Caco-2 (cell line): Measurements from ENCODE around the gene SLC17A7. TPM values are rescaled to one million over a fixed set of nuclear protein-coding genes. Genes with fewer than 3 reads are reported as not detected.

Experiments
- Bru-seq: library from RNA; stranded (reverse); fragments of 400-500 nt; gene quantifications from one replicate; lab custom pipeline; 2021; lab: Mats Ljungman, UMichigan
- BruChase-seq, 2 experiments: library from RNA; stranded (reverse); fragments of 400-500 nt; gene quantifications; one replicate each; lab custom pipeline; 2021; lab: Mats Ljungman, UMichigan
- BruUV-seq: library from RNA; stranded (reverse); fragments of 400-500 nt; replicated peaks from 2 replicates; lab custom pipeline; 2021; lab: Mats Ljungman, UMichigan
- CTCF ChIA-PET: fragments of 300-600 bp; sonication (Branson Sonifier 250); formaldehyde crosslinking; loops from one replicate; lab custom pipeline; 2022; ENCODE audit warnings: antibody characterized with exemption; lab: Charles Lee
- POLR2A ChIA-PET: fragments of 300-600 bp; sonication (Branson Sonifier 250); formaldehyde crosslinking; loops from one replicate; lab custom pipeline; 2022; ENCODE audit warnings: antibody characterized with exemption; lab: Charles Lee
- DNase-seq, 2 experiments: peaks; one replicate each; pipeline versions ENCODE4 v3.0.0 to v3.0.0-alpha.2; 2020 to 2022
- H3K27me3 ChIP-seq: replicated peaks from 2 replicates; pipeline ENCODE4 v1.6.0; 2011; ENCODE audit warnings: low read length; ENCODE audit not compliant: control insufficient read depth, insufficient read depth
- H3K36me3 ChIP-seq: 2 replicates; pipeline ENCODE4 v1.5.1; 2011; ENCODE audit warnings: low read length; ENCODE audit not compliant: control insufficient read depth, insufficient read depth
- H3K4me1 ChIP-seq: fragments of 250-450 bp; sonication (Bioruptor Pico); 2 replicates; pipeline ENCODE4 v1.5.1; 2020; ENCODE audit warnings: mild to moderate bottlenecking
- H3K4me3 ChIP-seq: 2 replicates; pipeline ENCODE4 v1.5.1; 2011; ENCODE audit warnings: low read depth, mild to moderate bottlenecking, control low read depth, low read length
- H3K9me3 ChIP-seq: fragments of 250-450 bp; sonication (Bioruptor Pico); 2 replicates; pipeline ENCODE4 v1.5.1; 2020; ENCODE audit warnings: mild to moderate bottlenecking, moderate library complexity
- H3K27ac Mint-ChIP-seq: one replicate; pipeline ENCODE4 v1.8.0; 2022; ENCODE audit warnings: mixed read lengths; ENCODE audit not compliant: unreplicated experiment
- H3K27me3 Mint-ChIP-seq: one replicate; pipeline ENCODE4 v1.8.0; 2022; ENCODE audit warnings: mixed read lengths; ENCODE audit not compliant: insufficient read depth, unreplicated experiment
- H3K36me3 Mint-ChIP-seq: one replicate; pipeline ENCODE4 v1.8.0; 2022; ENCODE audit warnings: mild to moderate bottlenecking, mixed read lengths; ENCODE audit not compliant: insufficient read depth, unreplicated experiment
- H3K4me1 Mint-ChIP-seq: one replicate; pipeline ENCODE4 v1.8.0; 2022; ENCODE audit warnings: low read depth, mixed read lengths; ENCODE audit not compliant: unreplicated experiment
- H3K4me3 Mint-ChIP-seq: one replicate; pipeline ENCODE4 v1.8.0; 2022; ENCODE audit warnings: mild to moderate bottlenecking, moderate library complexity, mixed read lengths; ENCODE audit not compliant: unreplicated experiment
- H3K9me3 Mint-ChIP-seq: one replicate; pipeline ENCODE4 v1.8.0; 2022; ENCODE audit warnings: mixed read lengths; ENCODE audit not compliant: unreplicated experiment
- CTCF ChIP-seq, 2 experiments: fragments of 200-600 bp in 1 of 2; IDR thresholded peaks; 1 replicate in 1 of 2; 2 replicates in 1 of 2; pipeline versions ENCODE4 v1.5.1 to v1.8.0; 2011 to 2022; ENCODE audit warnings: antibody characterized with exemption in 1 of 2, control low read depth in 1 of 2, inconsistent platforms in 1 of 2, low read depth in 1 of 2, low read length in 1 of 2, mild to moderate bottlenecking in 1 of 2, moderate library complexity in 1 of 2; ENCODE audit not compliant: insufficient read depth in 1 of 2, severe bottlenecking in 1 of 2, unreplicated experiment in 1 of 2
- intact Hi-C: fragments of 100-400 bp; cut with micrococcal nuclease; formaldehyde crosslinking; loops from one replicate; pipeline ENCODE4 v1.10.0; 2022; ENCODE audit not compliant: unreplicated experiment
- long read RNA-seq: library from polyadenylated mRNA; stranded (forward); transcript quantifications from one replicate; pipeline ENCODE4 v2.0.0, GENCODE V29; 2022
- total RNA-seq: library from RNA; stranded (reverse); gene quantifications from 2 replicates; pipeline ENCODE4 v1.2.3, GENCODE V29; 2022

Gene SLC17A7
- total RNA-seq (0.21 and 0.36 TPM in 2 replicates), Bru-seq, nascent RNA (percentile 14 among the genes with signal in this experiment), BruChase-seq, experiment 1, labeled RNA remaining after a 2-hour chase (percentile 24 among the genes with signal in this experiment), BruChase-seq, experiment 2, labeled RNA remaining after a 6-hour chase (percentile 26 among the genes with signal in this experiment)
- long read RNA-seq, result 0 reads

DNA sequence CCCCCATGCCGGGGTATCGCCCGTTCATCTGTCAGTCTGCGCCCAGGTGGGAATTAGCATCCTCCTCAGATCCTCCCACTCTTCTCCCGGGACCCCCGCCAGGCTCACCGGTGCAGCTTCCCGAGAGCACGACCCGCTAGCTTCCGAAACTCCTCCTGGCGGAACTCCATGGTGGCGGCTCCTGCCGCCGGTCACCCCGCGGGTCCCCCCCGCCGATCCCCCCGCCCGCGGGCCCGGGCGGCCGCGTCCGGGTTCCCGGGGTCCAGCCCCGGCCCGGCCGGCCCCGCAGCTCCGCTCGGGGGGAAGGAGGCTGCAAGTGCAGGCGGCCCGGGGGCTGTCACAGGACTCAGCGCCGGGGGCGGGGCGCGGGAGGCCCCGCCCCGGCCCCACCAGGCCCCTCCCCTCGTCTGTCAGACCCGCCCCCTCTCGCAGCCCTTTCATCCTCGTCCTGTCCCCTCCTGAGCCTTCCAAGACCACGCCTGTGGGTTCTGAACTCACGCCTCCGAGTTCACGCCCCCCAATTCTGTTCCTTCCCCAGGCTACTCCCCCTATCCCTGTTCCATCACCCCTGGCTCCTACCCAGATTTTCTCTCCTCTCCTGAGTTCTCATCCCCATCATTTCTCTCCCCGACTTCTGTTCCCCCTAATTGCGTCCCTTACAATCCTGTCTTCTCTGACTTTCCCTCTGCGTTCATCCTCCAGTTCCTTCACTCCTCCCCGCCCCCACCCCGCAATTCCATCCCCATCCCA, at the start of gene SLC17A7:
Gene SLC17A7 (minus strand): TSS at position 318 of the 750 bp plus-strand sequence. CDS start 148 bp downstream, at position 170.
- Histone ChIP-seq H3K27me3 (peaks cover 6% of the 10 kb centered on the region), H3K4me1 (0 out of 2 replicates have a peak, but pooled peaks cover 3% of the 10 kb centered on the region), H3K36me3 (no peaks in the 10 kb centered on the region), H3K9me3 (no peaks in the 10 kb centered on the region), H3K4me3 (peak within 1 kb of the TSS; percentile 65)
- DNase-seq, result peak in 1 of 2 experiments; percentile 43
- H3K27ac Mint-ChIP-seq, result peak within 1 kb of the TSS; percentile 46
- no peak for TF ChIP-seq CTCF (IDR thresholded peaks at IDR 0.05; ENCODE audit: insufficient read depth in 1 of 2, low read depth in 1 of 2, low read length in 1 of 2, severe bottlenecking in 1 of 2, unreplicated experiment in 1 of 2)
- intact Hi-C loops, result no loop called here
- POLR2A ChIA-PET, result no interaction called here
- H3K36me3 Mint-ChIP-seq, result peaks cover 13% of the 10 kb centered on the region
- H3K27me3 Mint-ChIP-seq, result peaks cover 45% of the 10 kb centered on the region
- BruUV-seq, result no TSS peak
- peaks cover 8% of the 10 kb centered on the region for H3K9me3 Mint-ChIP-seq
- CTCF ChIA-PET, result interaction anchor here (0.6 kb wide), 1 partner anchor 28 kb away, joined by 6 read pairs; no protein-coding TSS in a partner anchor
- H3K4me3 Mint-ChIP-seq, result peak within 1 kb of the TSS; percentile 79
- peaks cover 23% of the 10 kb centered on the region for H3K4me1 Mint-ChIP-seq

- Histone ChIP-seq H3K9me3 (no peaks in the 10 kb centered on the region), H3K36me3 (peaks cover 8% of the 10 kb centered on the region), H3K4me1 (peaks cover 15% of the 10 kb centered on the region; the same call in 1 of the 2 replicates), H3K4me3 (no peak overlapping the region), H3K27me3 (no peaks in the 10 kb centered on the region)
- intact Hi-C loops, result no loop called here
- Mint-ChIP-seq H3K4me3 (peak overlapping the region; percentile 97), H3K27me3 (no peaks in the 10 kb centered on the region), H3K9me3 (no peaks in the 10 kb centered on the region), H3K27ac (peak overlapping the region; percentile 99), H3K4me1 (no peaks in the 10 kb centered on the region), H3K36me3 (peaks cover 86% of the 10 kb centered on the region)
- CTCF ChIA-PET, result no interaction called here
- no peak for DNase-seq
- POLR2A ChIA-PET, result no interaction called here
- no peak for TF ChIP-seq CTCF (IDR thresholded peaks at IDR 0.05; ENCODE audit: insufficient read depth in 1 of 2, low read depth in 1 of 2, low read length in 1 of 2, severe bottlenecking in 1 of 2, unreplicated experiment in 1 of 2)
- BruUV-seq, result no TSS peak
Observed at GRCh38 chr19:49490287-49491029, 49.1 kb upstream of the SLC17A7 start.

DNA sequence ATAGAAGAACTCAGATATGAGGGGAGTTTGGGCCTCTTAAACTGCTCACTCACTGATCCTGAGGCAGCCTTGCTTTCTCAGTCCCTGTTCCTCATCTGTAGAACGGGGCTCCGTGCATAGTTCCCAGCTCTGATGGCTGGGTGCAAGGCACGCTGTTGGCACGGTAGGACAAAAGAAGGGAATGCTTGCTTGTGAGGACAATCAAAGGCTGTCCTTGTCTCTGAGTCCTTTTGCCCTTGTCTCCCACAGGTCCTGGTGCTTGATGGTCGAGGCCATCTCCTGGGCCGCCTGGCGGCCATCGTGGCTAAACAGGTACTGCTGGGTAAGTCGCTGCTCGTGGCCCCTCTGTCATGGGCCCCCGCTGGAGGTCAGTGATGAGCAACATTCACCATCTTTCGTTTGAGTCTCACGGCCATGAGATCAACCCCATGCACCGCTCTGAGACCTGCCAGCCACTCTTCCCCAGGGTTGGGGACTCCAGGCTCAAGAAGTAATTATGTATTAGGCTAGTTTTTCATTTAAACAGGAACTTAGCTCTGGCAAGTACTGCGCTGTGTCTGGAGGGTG, 48.4 kb upstream of the SLC17A7 start:
- Mint-ChIP-seq H3K4me3 (peak overlapping the region; percentile 97), H3K27me3 (no peaks in the 10 kb centered on the region), H3K9me3 (no peaks in the 10 kb centered on the region), H3K4me1 (no peaks in the 10 kb centered on the region), H3K36me3 (peaks cover 79% of the 10 kb centered on the region), H3K27ac (peak overlapping the region; percentile 99)
- Histone ChIP-seq H3K4me1 (peaks cover 13% of the 10 kb centered on the region; the same call in 1 of the 2 replicates), H3K9me3 (no peaks in the 10 kb centered on the region), H3K27me3 (no peaks in the 10 kb centered on the region), H3K36me3 (peaks cover 8% of the 10 kb centered on the region), H3K4me3 (peak overlapping the region; percentile 88; the same call in 1 of the 2 replicates)
- ChIA-PET POLR2A (no interaction called here), CTCF (no interaction called here)
- DNase-seq, result no peak
- no peak for TF ChIP-seq CTCF (IDR thresholded peaks at IDR 0.05; ENCODE audit: insufficient read depth in 1 of 2, low read depth in 1 of 2, low read length in 1 of 2, severe bottlenecking in 1 of 2, unreplicated experiment in 1 of 2)
- no TSS peak for BruUV-seq
- intact Hi-C loops, result no loop called here
